Measurements from ENCODE around the gene TRRAP. TPM values are rescaled to one million over a fixed set of nuclear protein-coding genes. Genes with fewer than 3 reads are reported as not detected.

Gene TRRAP
- total and polyA plus RNA-seq, 2 of the 4 experiments (the other 2 are of a cell fraction), result 12.5 to 18.1 TPM

DNA sequence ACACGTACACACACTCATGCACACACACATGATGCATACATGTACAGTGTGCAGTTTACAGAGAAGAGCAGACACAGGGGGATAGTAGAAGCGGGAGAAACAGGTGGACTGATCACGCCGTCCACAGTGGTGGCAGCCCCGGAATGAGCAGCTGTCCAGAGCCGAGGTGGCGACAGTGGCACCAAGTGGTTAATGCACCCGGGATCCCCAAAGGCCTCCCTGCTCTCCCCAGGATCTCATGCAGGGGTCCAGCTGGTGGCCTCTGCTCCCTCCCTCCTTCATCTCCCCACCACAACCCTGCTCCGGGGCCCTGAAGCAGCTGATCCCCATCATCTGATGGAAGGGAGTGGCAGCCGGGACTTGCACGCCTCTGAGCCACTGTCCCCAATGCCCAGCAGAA lies 38.2 kb upstream of the TRRAP start:
- Histone ChIP-seq H3K14ac (replicated peaks; ENCODE audit: low read depth, low read length) (no peak overlapping the region), H3K4me3 (ENCODE audit: insufficient read depth, low read depth, low read length) (no peak overlapping the region), H3K56ac (ENCODE audit: extremely low read depth, insufficient read depth, low read length) (no peak overlapping the region), H4K5ac (ENCODE audit: low read depth, low read length) (no peak overlapping the region), H2AK9ac (replicated peaks; ENCODE audit: low read depth, low read length, poor library complexity) (no peak overlapping the region), H2AFZ (replicated peaks; ENCODE audit: low read length, poor library complexity) (peak overlapping the region; percentile 23), H3K4me2 (ENCODE audit: low read depth, low read length) (no peak overlapping the region), H3K27ac (ENCODE audit: insufficient read depth, low read length) (no peak overlapping the region), H2BK5ac (ENCODE audit: low read depth, low read length, poor library complexity, severe bottlenecking) (no peak overlapping the region), H2BK15ac (ENCODE audit: low read depth, low read length) (no peak overlapping the region), H3K23ac (ENCODE audit: low read depth, low read length) (no peak overlapping the region), H3K36me3 (ENCODE audit: control insufficient read depth, insufficient read depth, low read length) (no peaks in the 10 kb centered on the region), H3K27me3 (ENCODE audit: control insufficient read depth, insufficient read depth, low read length) (peaks cover 5% of the 10 kb centered on the region; the same call in 1 of the 2 replicates), H3K79me1 (ENCODE audit: low read depth in 1 of 2, low read length in 2 of 2) (no peaks in the 10 kb centered on the region), H3K9me1 (ENCODE audit: insufficient read depth, low read length) (0 out of 2 replicates have a peak, but pooled peaks cover 2% of the 10 kb centered on the region), H3K4ac (ENCODE audit: low read depth, low read length) (no peak overlapping the region), H4K20me1 (ENCODE audit: insufficient read depth, low read length) (peaks cover 4% of the 10 kb centered on the region; the same call in 1 of the 2 replicates), H3K9me3 (ENCODE audit: control insufficient read depth, insufficient read depth, low read length) (no peaks in the 10 kb centered on the region), H4K8ac (ENCODE audit: low read depth in 2 of 2, low read length in 2 of 2) (no peak overlapping the region), H3K9ac (ENCODE audit: low read depth, low read length) (no peak overlapping the region), H2BK20ac (ENCODE audit: low read depth, low read length) (no peak overlapping the region), H4K91ac (ENCODE audit: insufficient read depth, low read depth, low read length) (no peak overlapping the region; the same call in 1 of the 2 replicates), H3K4me1 (ENCODE audit: control insufficient read depth, insufficient read depth, low read length) (peaks cover 5% of the 10 kb centered on the region; the same call in 1 of the 2 replicates), H2BK120ac (ENCODE audit: low read depth, low read length) (no peak overlapping the region), H2AK5ac (ENCODE audit: low read depth, low read length) (no peak overlapping the region), H3K18ac (ENCODE audit: low read depth, low read length) (no peak overlapping the region)
- no peak for DNase-seq
- POLR2A ChIA-PET (ENCODE audit: unreplicated experiment), result no interaction called here
- dilution Hi-C loops (cut with HindIII; ENCODE audit: low sequenced_read_pairs, unreplicated experiment) (no loop called here), in situ Hi-C loops (cut with MboI; ENCODE audit: low sequenced_read_pairs) (loop anchor here (5.0 kb wide), 2 partner anchors 408 to 543 kb away; no protein-coding TSS in a partner anchor), intact Hi-C loops (cut with micrococcal nuclease) (loop anchor here (5.0 to 10.0 kb wide), 2 partner anchors 725 to 818 kb away; no protein-coding TSS in a partner anchor)
- no peak for ATAC-seq (ENCODE audit: low read depth)
- no TSS peak for BruUV-seq (replicated peaks)
- TF ChIP-seq, protein P1, sequence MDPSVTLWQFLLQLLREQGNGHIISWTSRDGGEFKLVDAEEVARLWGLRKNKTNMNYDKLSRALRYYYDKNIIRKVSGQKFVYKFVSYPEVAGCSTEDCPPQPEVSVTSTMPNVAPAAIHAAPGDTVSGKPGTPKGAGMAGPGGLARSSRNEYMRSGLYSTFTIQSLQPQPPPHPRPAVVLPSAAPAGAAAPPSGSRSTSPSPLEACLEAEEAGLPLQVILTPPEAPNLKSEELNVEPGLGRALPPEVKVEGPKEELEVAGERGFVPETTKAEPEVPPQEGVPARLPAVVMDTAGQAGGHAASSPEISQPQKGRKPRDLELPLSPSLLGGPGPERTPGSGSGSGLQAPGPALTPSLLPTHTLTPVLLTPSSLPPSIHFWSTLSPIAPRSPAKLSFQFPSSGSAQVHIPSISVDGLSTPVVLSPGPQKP (IDR thresholded peaks at IDR 0.05; ENCODE audit: borderline replicate concordance, low read depth, low read length), result no peak
- TF ChIP-seq RAD21 (IDR thresholded peaks at IDR 0.05; ENCODE audit: low read length) (no peak), POLR2A (IDR thresholded peaks at IDR 0.05; ENCODE audit: low read depth, low read length) (no peak), SMC3 (IDR thresholded peaks at IDR 0.05; ENCODE audit: low read depth, low read length) (no peak), CEBPB (IDR thresholded peaks at IDR 0.05; ENCODE audit: low read depth, low read length) (no peak), NFE2L2 (IDR thresholded peaks at IDR 0.05; ENCODE audit: low read depth, low read length) (no peak), BHLHE40 (IDR thresholded peaks at IDR 0.05; ENCODE audit: low read depth, low read length) (no peak), MXI1 (IDR thresholded peaks at IDR 0.05; ENCODE audit: borderline replicate concordance, low read depth, low read length) (no peak), MAZ (IDR thresholded peaks at IDR 0.05; ENCODE audit: borderline replicate concordance, low read depth, low read length) (no peak), MAFK (IDR thresholded peaks at IDR 0.05; ENCODE audit: low read depth, low read length) (no peak), CHD1 (IDR thresholded peaks at IDR 0.05; ENCODE audit: low read depth, low read length) (no peak), FOS (IDR thresholded peaks at IDR 0.05; ENCODE audit: low read depth, low read length) (no peak), RFX5 (IDR thresholded peaks at IDR 0.05; ENCODE audit: low read depth, low read length) (no peak), RCOR1 (IDR thresholded peaks at IDR 0.05; ENCODE audit: insufficient replicate concordance, low read length) (no peak)
- TF ChIP-seq, protein P2, sequence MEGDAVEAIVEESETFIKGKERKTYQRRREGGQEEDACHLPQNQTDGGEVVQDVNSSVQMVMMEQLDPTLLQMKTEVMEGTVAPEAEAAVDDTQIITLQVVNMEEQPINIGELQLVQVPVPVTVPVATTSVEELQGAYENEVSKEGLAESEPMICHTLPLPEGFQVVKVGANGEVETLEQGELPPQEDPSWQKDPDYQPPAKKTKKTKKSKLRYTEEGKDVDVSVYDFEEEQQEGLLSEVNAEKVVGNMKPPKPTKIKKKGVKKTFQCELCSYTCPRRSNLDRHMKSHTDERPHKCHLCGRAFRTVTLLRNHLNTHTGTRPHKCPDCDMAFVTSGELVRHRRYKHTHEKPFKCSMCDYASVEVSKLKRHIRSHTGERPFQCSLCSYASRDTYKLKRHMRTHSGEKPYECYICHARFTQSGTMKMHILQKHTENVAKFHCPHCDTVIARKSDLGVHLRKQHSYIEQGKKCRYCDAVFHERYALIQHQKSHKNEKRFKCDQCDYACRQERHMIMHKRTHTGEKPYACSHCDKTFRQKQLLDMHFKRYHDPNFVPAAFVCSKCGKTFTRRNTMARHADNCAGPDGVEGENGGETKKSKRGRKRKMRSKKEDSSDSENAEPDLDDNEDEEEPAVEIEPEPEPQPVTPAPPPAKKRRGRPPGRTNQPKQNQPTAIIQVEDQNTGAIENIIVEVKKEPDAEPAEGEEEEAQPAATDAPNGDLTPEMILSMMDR (conservative IDR thresholded peaks at IDR 0.05; ENCODE audit: low read depth, low read length), result no peak
- TF ChIP-seq, protein P3, sequence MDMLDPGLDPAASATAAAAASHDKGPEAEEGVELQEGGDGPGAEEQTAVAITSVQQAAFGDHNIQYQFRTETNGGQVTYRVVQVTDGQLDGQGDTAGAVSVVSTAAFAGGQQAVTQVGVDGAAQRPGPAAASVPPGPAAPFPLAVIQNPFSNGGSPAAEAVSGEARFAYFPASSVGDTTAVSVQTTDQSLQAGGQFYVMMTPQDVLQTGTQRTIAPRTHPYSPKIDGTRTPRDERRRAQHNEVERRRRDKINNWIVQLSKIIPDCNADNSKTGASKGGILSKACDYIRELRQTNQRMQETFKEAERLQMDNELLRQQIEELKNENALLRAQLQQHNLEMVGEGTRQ (IDR thresholded peaks at IDR 0.05; ENCODE audit: low read depth, low read length), result no peak
- WGBS, 2 experiments (ENCODE audit: extremely low coverage in 2 of 2, insufficient read length in 1 of 2), result no CpG with 5 or more reads among the region's 11 CpGs
- CTCF ChIA-PET, result no interaction called here
